Suprapubic skin (tissue), 4 donors: Measurements from ENCODE around the gene TEKT3. TPM values are rescaled to one million over a fixed set of nuclear protein-coding genes. Genes with fewer than 3 reads are reported as not detected.

Experiments
- DNase-seq, 2 donors: peaks; one replicate each; pipeline ENCODE4 v3.0.0-alpha.2; 2019; ENCODE audit warnings: low spot score in 2 of 2
- H3K27ac ChIP-seq: fragments of 200-600 bp; sonication (generic); one replicate; pipeline ENCODE4 v1.5.1; 2019
- H3K27me3 ChIP-seq: fragments of 200-600 bp; sonication (generic); one replicate; pipeline ENCODE4 v1.5.1; 2019
- H3K36me3 ChIP-seq: fragments of 200-600 bp; sonication (generic); one replicate; pipeline ENCODE4 v1.5.1; 2019
- H3K4me1 ChIP-seq: fragments of 200-600 bp; sonication (generic); one replicate; pipeline ENCODE4 v1.5.1; 2019
- H3K4me3 ChIP-seq: fragments of 200-600 bp; sonication (generic); one replicate; pipeline ENCODE4 v1.5.1; 2019; ENCODE audit warnings: mild to moderate bottlenecking
- H3K9me3 ChIP-seq: fragments of 200-600 bp; sonication (generic); one replicate; pipeline ENCODE4 v1.5.1; 2019
- EP300 ChIP-seq: sonication (generic); formaldehyde crosslinking; IDR thresholded peaks from one replicate; pipeline ENCODE4 v1.6.1; 2017; ENCODE audit warnings: antibody characterized with exemption
- POLR2A ChIP-seq, 2 donors: fragments of 450-650 bp; IDR thresholded peaks; one replicate each; pipeline ENCODE4 v1.6.1; 2017; ENCODE audit warnings: antibody characterized with exemption in 2 of 2, mild to moderate bottlenecking in 2 of 2, moderate library complexity in 2 of 2
- POLR2AphosphoS5 ChIP-seq, 3 donors: sonication (generic); formaldehyde crosslinking; IDR thresholded peaks; one replicate each; pipeline ENCODE4 v1.6.1; 2017; ENCODE audit warnings: antibody characterized with exemption in 3 of 3
- WGBS: methylation state at CpG from one replicate; pipeline ENCODE4 v1.1.5; 2018; 5-methylcytosine and 5-hydroxymethylcytosine counted together
- total RNA-seq, 4 donors: library from RNA; depleted of rRNA; stranded (reverse); fragments of >200 nt; gene quantifications; one replicate each; pipeline ENCODE4 v1.1.0, GENCODE V29; 2016
- TF ChIP-seq, protein P1 (sequence below), 2 donors: fragments of 200-600 bp in 1 of 2; fragments of 450-650 bp in 1 of 2; sonication (generic) in 1 of 2; IDR thresholded peaks; one replicate each; pipeline ENCODE4 v1.5.1; 2016 to 2019; ENCODE audit warnings: antibody characterized with exemption in 2 of 2, mild to moderate bottlenecking in 1 of 2, moderate library complexity in 1 of 2

Gene TEKT3
- total RNA-seq, 4 donors from 2014 or later = not detected

DNA sequence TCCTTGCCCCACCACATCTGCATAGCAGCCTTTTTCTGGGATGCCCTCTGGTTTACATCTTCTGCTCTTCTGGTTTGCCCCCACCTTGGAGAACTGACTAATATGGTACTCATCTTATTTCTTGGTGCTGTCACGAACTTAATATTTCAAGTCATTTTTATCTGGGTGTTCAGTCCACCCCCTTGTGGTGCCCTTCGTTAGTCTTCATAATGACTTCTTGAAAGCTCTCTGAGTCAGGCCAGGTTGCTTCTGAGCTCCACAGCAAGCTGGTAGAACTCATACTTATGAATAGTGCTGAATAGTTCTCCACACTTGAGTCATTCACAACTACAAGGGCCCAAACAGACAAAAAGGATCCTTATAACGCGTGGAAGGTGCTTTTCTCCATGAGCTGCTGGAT is 35.8 kb upstream of the TEKT3 start:
- H3K36me3 ChIP-seq = no peaks in the 10 kb centered on the region
- peaks cover 5% of the 10 kb centered on the region for H3K4me1 ChIP-seq
- no peak overlapping the region for H3K4me3 ChIP-seq
- 80% methylated on average over 4 of the region's 4 CpGs for WGBS
- H3K9me3 ChIP-seq = no peaks in the 10 kb centered on the region
- no peak for DNase-seq
- TF ChIP-seq EP300 (no peak), POLR2AphosphoS5 (IDR thresholded peaks at IDR 0.05) (no peak), POLR2A (IDR thresholded peaks at IDR 0.05) (no peak)
- TF ChIP-seq, protein P1, sequence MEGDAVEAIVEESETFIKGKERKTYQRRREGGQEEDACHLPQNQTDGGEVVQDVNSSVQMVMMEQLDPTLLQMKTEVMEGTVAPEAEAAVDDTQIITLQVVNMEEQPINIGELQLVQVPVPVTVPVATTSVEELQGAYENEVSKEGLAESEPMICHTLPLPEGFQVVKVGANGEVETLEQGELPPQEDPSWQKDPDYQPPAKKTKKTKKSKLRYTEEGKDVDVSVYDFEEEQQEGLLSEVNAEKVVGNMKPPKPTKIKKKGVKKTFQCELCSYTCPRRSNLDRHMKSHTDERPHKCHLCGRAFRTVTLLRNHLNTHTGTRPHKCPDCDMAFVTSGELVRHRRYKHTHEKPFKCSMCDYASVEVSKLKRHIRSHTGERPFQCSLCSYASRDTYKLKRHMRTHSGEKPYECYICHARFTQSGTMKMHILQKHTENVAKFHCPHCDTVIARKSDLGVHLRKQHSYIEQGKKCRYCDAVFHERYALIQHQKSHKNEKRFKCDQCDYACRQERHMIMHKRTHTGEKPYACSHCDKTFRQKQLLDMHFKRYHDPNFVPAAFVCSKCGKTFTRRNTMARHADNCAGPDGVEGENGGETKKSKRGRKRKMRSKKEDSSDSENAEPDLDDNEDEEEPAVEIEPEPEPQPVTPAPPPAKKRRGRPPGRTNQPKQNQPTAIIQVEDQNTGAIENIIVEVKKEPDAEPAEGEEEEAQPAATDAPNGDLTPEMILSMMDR (IDR thresholded peaks at IDR 0.05) = no peak
- H3K27me3 ChIP-seq = no peaks in the 10 kb centered on the region
- no peak overlapping the region for H3K27ac ChIP-seq

DNA sequence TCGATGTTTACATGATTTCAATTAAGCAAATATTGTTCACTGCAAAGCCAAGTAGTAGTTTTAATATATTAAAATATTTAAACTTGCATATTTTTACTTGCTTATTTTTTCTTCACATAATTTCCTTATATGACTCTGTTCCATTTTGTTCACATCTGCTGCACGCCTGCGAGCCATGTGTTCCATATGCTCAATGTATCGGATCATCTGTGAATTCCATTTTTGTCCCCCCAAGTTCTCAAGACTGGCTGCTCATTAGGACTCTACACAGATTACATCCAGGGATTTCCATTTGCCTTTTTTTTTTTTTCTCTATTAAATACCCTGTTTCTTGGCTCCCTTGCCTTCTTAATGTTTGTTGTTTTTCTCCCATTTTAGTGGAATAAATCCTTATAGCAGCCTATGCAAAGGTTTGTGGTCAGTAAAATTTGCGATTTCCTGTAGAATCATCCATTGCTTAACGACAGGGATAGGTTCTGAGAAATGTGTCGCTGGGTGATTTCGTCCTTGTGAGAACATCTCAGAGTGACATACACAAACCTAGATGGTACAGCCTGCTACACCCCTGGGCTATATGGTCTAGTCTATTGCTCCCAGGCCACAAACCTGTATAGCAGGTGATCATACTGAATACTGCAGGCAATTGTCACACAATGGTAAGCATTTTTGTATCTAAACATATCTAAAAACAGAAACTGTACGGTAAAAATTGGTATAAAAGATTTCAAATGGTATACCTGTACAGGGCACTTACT is 30.2 kb upstream of the TEKT3 start:
- TF ChIP-seq POLR2AphosphoS5 (IDR thresholded peaks at IDR 0.05) (no peak), EP300 (no peak), POLR2A (IDR thresholded peaks at IDR 0.05) (no peak)
- TF ChIP-seq, protein P1 (IDR thresholded peaks at IDR 0.05) = no peak
- no peaks in the 10 kb centered on the region for H3K27me3 ChIP-seq
- no peak overlapping the region for H3K4me3 ChIP-seq
- no peaks in the 10 kb centered on the region for H3K36me3 ChIP-seq
- no peak for DNase-seq
- no peaks in the 10 kb centered on the region for H3K9me3 ChIP-seq
- no peak overlapping the region for H3K27ac ChIP-seq
- no peaks in the 10 kb centered on the region for H3K4me1 ChIP-seq
- WGBS = 81% methylated on average over 9 of the region's 9 CpGs

DNA sequence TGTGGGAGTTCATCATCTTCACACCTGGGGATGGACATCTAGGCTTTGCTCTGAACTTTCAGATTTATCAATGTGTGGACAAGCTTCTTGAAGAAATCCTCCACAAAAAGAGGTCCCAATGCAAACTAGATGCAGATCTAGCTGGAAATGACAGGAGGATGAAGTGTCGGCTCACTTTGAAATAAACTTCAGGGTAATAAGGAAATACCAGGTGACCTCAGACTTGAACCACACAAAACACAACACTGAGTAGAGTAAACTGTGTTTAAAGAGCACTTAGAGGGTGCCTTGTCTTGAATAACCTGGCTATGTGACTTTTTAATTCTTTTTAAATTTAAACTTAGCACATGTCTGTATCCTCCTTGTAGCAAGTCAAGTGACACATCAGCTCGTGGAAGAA is 27.2 kb upstream of the TEKT3 start:
- Histone ChIP-seq H3K9me3 (no peaks in the 10 kb centered on the region), H3K27me3 (no peaks in the 10 kb centered on the region), H3K36me3 (no peaks in the 10 kb centered on the region), H3K4me1 (no peaks in the 10 kb centered on the region), H3K4me3 (no peak overlapping the region), H3K27ac (no peak overlapping the region)
- 80% methylated on average over 2 of the region's 2 CpGs for WGBS
- TF ChIP-seq, protein P1 (IDR thresholded peaks at IDR 0.05) = no peak
- TF ChIP-seq EP300 = no peak
- no peak for TF ChIP-seq POLR2A (IDR thresholded peaks at IDR 0.05)
- no peak for TF ChIP-seq POLR2AphosphoS5 (IDR thresholded peaks at IDR 0.05)
- DNase-seq = no peak

DNA sequence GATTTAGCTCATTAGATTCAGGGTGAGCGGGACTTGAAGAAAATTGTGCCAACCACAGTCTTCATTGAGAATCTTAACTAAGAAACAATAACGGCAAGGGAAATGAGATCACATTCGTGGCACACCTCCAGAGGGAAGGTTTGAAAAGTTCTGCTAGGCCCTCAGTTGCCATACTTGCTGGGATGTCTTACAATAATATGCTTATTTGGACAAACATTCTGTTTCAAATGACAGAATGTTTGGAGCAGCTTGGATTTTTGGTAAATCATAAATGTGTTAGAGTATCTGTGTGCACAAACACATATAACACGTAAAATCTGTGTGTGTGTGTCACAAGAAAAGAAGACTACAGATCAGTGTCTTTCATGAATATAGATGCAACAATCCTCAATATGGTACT is 24.6 kb upstream of the TEKT3 start:
- WGBS = 90% methylated on average over 4 of the region's 4 CpGs

DNA sequence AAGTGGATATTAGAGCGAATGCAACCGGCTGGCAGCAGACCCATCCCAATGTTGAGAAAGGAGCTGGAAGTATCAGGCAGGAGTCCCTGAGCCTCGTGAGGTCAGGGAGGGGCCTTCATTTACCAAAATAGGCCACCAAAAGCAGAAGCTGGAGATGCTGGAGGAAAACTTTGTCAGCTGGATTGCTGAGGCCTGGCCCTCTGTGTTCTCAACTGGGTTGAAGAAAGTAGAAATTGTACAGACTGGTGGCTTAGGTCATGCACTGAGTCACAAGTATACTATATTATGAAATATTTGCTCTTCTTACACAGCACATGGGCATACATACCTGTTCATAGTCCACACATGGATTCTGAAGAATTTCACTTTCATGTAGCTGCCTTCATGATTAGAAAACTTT is 23.2 kb upstream of the TEKT3 start:
- Histone ChIP-seq H3K27ac (no peak overlapping the region), H3K27me3 (no peaks in the 10 kb centered on the region), H3K9me3 (no peaks in the 10 kb centered on the region), H3K4me3 (no peak overlapping the region), H3K36me3 (no peaks in the 10 kb centered on the region), H3K4me1 (no peaks in the 10 kb centered on the region)
- no peak for DNase-seq
- TF ChIP-seq POLR2A (IDR thresholded peaks at IDR 0.05) = no peak
- TF ChIP-seq, protein P1 (IDR thresholded peaks at IDR 0.05) = no peak
- TF ChIP-seq POLR2AphosphoS5 (IDR thresholded peaks at IDR 0.05) = no peak
- TF ChIP-seq EP300 = no peak
- 82% methylated on average over 3 of the region's 3 CpGs for WGBS

More for the DNA sequence above, 24.6 kb upstream of the TEKT3 start:
- Histone ChIP-seq H3K4me3 (no peak overlapping the region), H3K27ac (no peak overlapping the region), H3K4me1 (no peaks in the 10 kb centered on the region), H3K27me3 (no peaks in the 10 kb centered on the region), H3K9me3 (no peaks in the 10 kb centered on the region), H3K36me3 (no peaks in the 10 kb centered on the region)
- no peak for DNase-seq
- TF ChIP-seq POLR2A (IDR thresholded peaks at IDR 0.05) (no peak), POLR2AphosphoS5 (IDR thresholded peaks at IDR 0.05) (no peak), EP300 (no peak)
- TF ChIP-seq, protein P1 (IDR thresholded peaks at IDR 0.05) = no peak
